Fibroblast of lung (primary cell): ENCODE data around the gene SSB. TPM values are rescaled to one million over a fixed set of nuclear protein-coding genes. Genes with fewer than 3 reads are reported as not detected.

Experiments
- DNase-seq, 2 donors: peaks; one replicate each; pipeline versions ENCODE4 v3.0.0 to v3.0.0-alpha.2; 2010; ENCODE audit warnings: low read depth in 2 of 2
- H2AFZ ChIP-seq: 2 replicates; pipeline ENCODE4 v1.5.1; 2012; ENCODE audit warnings: low read length, control low read depth, inconsistent platforms
- H3K27ac ChIP-seq: 2 replicates; pipeline ENCODE4 v1.5.1; 2011; ENCODE audit warnings: low read length, control low read depth; ENCODE audit not compliant: insufficient read depth
- H3K27me3 ChIP-seq: 2 replicates; pipeline ENCODE4 v1.5.1; 2011; ENCODE audit warnings: mild to moderate bottlenecking, low read length; ENCODE audit not compliant: control insufficient read depth, insufficient read depth
- H3K36me3 ChIP-seq: 2 replicates; pipeline ENCODE4 v1.5.1; 2011; ENCODE audit warnings: low read length; ENCODE audit not compliant: control insufficient read depth, insufficient read depth
- H3K4me1 ChIP-seq: 2 replicates; pipeline ENCODE4 v1.5.1; 2011; ENCODE audit warnings: low read length; ENCODE audit not compliant: control insufficient read depth, insufficient read depth; ENCODE audit errors: extremely low read depth
- H3K4me2 ChIP-seq: 2 replicates; pipeline ENCODE4 v1.5.1; 2011; ENCODE audit warnings: low read length, control low read depth; ENCODE audit not compliant: insufficient read depth; ENCODE audit errors: extremely low read depth
- H3K4me3 ChIP-seq, 4 experiments: fragments of 200-600 bp in 1 of 4; sonication (generic) in 1 of 4; replicated peaks in 1 of 4; 2 replicates each; pipeline ENCODE4 v1.5.1; 2011 to 2016; ENCODE audit warnings: low read length in 4 of 4, low read depth in 3 of 4, mild to moderate bottlenecking in 3 of 4, control low read depth in 2 of 4, inconsistent platforms in 1 of 4, mixed read lengths in 1 of 4; ENCODE audit not compliant: insufficient read depth in 1 of 4; ENCODE audit errors: control extremely low read depth in 1 of 4
- H3K79me2 ChIP-seq: 2 replicates; pipeline ENCODE4 v1.5.1; 2012; ENCODE audit warnings: mild to moderate bottlenecking, low read length, inconsistent platforms; ENCODE audit not compliant: control insufficient read depth, insufficient read depth
- H3K9ac ChIP-seq: 2 replicates; pipeline ENCODE4 v1.5.1; 2011; ENCODE audit warnings: mild to moderate bottlenecking, low read length, control low read depth; ENCODE audit not compliant: insufficient read depth
- H3K9me3 ChIP-seq: 2 replicates; pipeline ENCODE4 v1.5.1; 2012; ENCODE audit warnings: low read depth, low read length; ENCODE audit not compliant: control insufficient read depth, insufficient read depth
- H4K20me1 ChIP-seq: 2 replicates; pipeline ENCODE4 v1.5.1; 2011; ENCODE audit warnings: low read length; ENCODE audit not compliant: control insufficient read depth, insufficient read depth; ENCODE audit errors: extremely low read depth
- CTCF ChIP-seq, 2 donors: IDR thresholded peaks in 1 of 2; conservative IDR thresholded peaks in 1 of 2; 1 replicate in 1 of 2; 2 replicates in 1 of 2; pipeline ENCODE4 v1.5.1; 2011 to 2012; ENCODE audit warnings: low read length in 2 of 2, control low read depth in 1 of 2, inconsistent platforms in 1 of 2, low read depth in 1 of 2, mild to moderate bottlenecking in 1 of 2
- EZH2 ChIP-seq: IDR thresholded peaks from 2 replicates; pipeline ENCODE4 v1.5.1; 2012; ENCODE audit warnings: low read length, control low read depth, mild to moderate bottlenecking; ENCODE audit errors: missing control alignments
- polyA plus RNA-seq, 2 donors: library from polyadenylated mRNA; depleted of rRNA in 1 of 2; stranded (reverse) in 1 of 2; unstranded in 1 of 2; fragments of >200 nt; gene quantifications; 2 replicates each; pipeline ENCODE4 v1.2.1, GENCODE V29; 2011 to 2012; ENCODE audit warnings: missing spikeins in 1 of 2
- total RNA-seq: library from RNA; depleted of rRNA; stranded (reverse); fragments of >200 nt; gene quantifications from 2 replicates; pipeline ENCODE4 v1.2.1, GENCODE V29; 2014

The SSB gene
- total and polyA plus RNA-seq, 2 donors (not counting 1 experiment from before 2014, with no cell fraction given), result 83.6 to 138 TPM

DNA sequence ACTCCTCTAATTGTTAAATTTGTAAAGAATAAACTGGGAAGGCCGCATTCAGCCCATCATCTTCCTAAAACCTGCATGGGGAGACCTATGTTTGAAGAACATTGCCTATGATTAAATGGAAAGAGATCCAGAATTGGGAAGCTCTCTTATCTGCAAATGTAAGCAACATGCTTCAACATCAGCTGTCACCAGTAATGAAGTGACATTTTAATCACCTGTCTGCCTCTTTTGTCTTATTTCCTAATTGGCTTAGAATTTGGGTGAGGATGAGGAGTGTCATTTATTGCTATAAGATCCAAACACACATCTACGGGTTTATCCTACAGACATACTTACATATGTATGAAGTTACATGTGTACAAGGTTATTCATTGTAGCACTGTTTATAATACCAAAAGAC, 26.0 kb upstream of the SSB start:
- no peaks in the 10 kb centered on the region for H4K20me1 ChIP-seq
- H3K36me3 ChIP-seq, result no peaks in the 10 kb centered on the region
- H3K4me1 ChIP-seq, result no peaks in the 10 kb centered on the region
- DNase-seq, result no peak
- no peaks in the 10 kb centered on the region for H3K9me3 ChIP-seq
- H2AFZ ChIP-seq, result no peak overlapping the region
- H3K79me2 ChIP-seq, result no peaks in the 10 kb centered on the region
- H3K27ac ChIP-seq, result no peak overlapping the region
- H3K4me3 ChIP-seq, result no peak overlapping the region
- no peak overlapping the region for H3K4me2 ChIP-seq
- no peak for TF ChIP-seq CTCF (conservative IDR thresholded peaks at IDR 0.05 in 1 of 2, IDR thresholded peaks at IDR 0.05 in 1 of 2; ENCODE audit: low read depth in 1 of 2, low read length in 2 of 2)
- TF ChIP-seq EZH2, result no peak
- H3K9ac ChIP-seq, result no peak overlapping the region
- peaks cover 14% of the 10 kb centered on the region for H3K27me3 ChIP-seq

DNA sequence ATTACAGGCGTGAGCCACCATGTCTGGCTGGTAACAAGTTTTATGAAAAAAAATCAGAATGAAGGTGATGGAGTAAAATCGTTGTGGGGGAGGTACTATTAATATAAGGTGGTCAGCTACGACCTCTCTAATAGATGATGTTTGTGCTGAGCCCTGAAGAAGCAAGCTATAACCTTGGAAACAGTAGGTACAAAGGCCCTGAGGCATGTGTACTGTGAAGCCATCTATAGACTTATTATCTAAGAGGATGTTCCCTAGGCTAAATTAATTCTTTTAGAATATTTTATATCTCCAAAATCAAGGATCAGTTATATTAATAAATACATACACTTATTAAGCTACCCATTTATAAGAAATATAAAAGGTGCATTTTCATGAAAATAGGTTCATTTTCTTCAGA, 23.3 kb upstream of the SSB start:
- H3K9me3 ChIP-seq, result no peaks in the 10 kb centered on the region
- no peaks in the 10 kb centered on the region for H4K20me1 ChIP-seq
- no peak overlapping the region for H3K4me3 ChIP-seq
- H3K27me3 ChIP-seq, result no peaks in the 10 kb centered on the region
- H3K4me2 ChIP-seq, result no peak overlapping the region
- H3K36me3 ChIP-seq, result no peaks in the 10 kb centered on the region
- TF ChIP-seq EZH2 (no peak), CTCF (conservative IDR thresholded peaks at IDR 0.05 in 1 of 2, IDR thresholded peaks at IDR 0.05 in 1 of 2; ENCODE audit: low read depth in 1 of 2, low read length in 2 of 2) (no peak)
- H3K79me2 ChIP-seq, result no peaks in the 10 kb centered on the region
- no peak for DNase-seq
- no peaks in the 10 kb centered on the region for H3K4me1 ChIP-seq
- H3K27ac ChIP-seq, result no peak overlapping the region
- H3K9ac ChIP-seq, result no peak overlapping the region
- H2AFZ ChIP-seq, result peak overlapping the region; percentile 67

GRCh38 chr2:169775765-169776164, 22.9 kb upstream of the SSB start:
- no peaks in the 10 kb centered on the region for H3K79me2 ChIP-seq
- peak overlapping the region; percentile 80 for H3K4me2 ChIP-seq
- TF ChIP-seq EZH2 (no peak), CTCF (conservative IDR thresholded peaks at IDR 0.05 in 1 of 2, IDR thresholded peaks at IDR 0.05 in 1 of 2; ENCODE audit: low read depth in 1 of 2, low read length in 2 of 2) (no peak)

More at GRCh38 chr2:169775765-169776164, 22.9 kb upstream of the SSB start:
- Histone ChIP-seq H3K27me3 (no peaks in the 10 kb centered on the region), H3K36me3 (no peaks in the 10 kb centered on the region), H3K9ac (no peak overlapping the region), H4K20me1 (no peaks in the 10 kb centered on the region), H3K4me3 (no peak overlapping the region), H3K9me3 (no peaks in the 10 kb centered on the region), H2AFZ (peak overlapping the region; percentile 67), H3K4me1 (no peaks in the 10 kb centered on the region), H3K27ac (no peak overlapping the region)
- DNase-seq, result peak; percentile 33 to 36
